Rectal smooth muscle tissue (tissue), 1 donor: ENCODE measurements around the gene TYK2.
A peak's percentile ranks its signal among the peaks of the same experiment; 100 is the strongest.
"Not testable (repeated sequence)": the region's sequence is repeated elsewhere in the genome, so short reads cannot be mapped to it uniquely, and the experiment has no call there.

Source experiments
- H3K27ac ChIP-seq: one replicate; pipeline ENCODE4 v1.7.0; 2013; ENCODE audit warnings: low read depth, low read length, inconsistent platforms
- H3K27me3 ChIP-seq: one replicate; pipeline ENCODE4 v1.7.0; 2013; ENCODE audit warnings: low read length; ENCODE audit not compliant: control insufficient read depth, insufficient read depth
- H3K36me3 ChIP-seq: one replicate; pipeline ENCODE4 v1.7.0; 2013; ENCODE audit warnings: low read length; ENCODE audit not compliant: control insufficient read depth, insufficient read depth
- H3K4me1 ChIP-seq: one replicate; pipeline ENCODE4 v1.7.0; 2013; ENCODE audit warnings: low read length; ENCODE audit not compliant: control insufficient read depth, insufficient read depth
- H3K4me3 ChIP-seq: one replicate; pipeline ENCODE4 v1.7.0; 2013; ENCODE audit warnings: low read length
- H3K9ac ChIP-seq: one replicate; pipeline ENCODE4 v1.7.0; 2013; ENCODE audit warnings: low read length

TYK2 gene

DNA sequence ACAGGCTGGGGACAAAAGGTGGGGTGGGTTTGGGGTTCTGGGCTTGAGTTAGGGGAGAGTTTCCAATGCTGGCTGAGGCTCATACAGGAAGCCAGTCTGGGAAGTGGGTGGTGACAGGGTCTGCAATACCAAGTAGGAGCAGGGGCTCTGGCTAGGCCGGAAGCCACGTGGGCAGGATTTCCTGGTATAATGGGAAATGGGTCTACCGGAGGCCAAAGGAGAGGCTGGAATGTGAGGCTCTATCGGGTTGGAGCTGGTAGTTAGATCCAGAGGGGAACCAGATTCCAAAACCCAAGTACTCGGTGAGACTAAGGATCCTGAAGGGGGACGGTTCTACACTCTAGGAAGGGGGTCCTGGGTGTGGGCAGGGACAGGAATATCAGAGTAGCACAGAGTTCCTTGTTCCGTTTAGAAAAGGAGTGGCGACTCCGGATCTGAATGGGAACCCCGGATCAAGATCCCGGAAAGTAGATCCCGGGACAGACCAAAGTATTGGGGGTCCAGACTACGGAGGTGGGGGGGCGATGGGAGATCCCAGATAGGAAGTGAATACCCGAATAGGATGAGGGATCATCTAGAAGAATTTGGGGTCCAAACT lies 22.2 kb upstream of the TYK2 start:
- Histone ChIP-seq H3K27me3 (peaks cover 3% of the 10 kb centered on the region), H3K9ac (peak overlapping the region; percentile 85), H3K36me3 (no peaks in the 10 kb centered on the region), H3K27ac (no peak overlapping the region), H3K4me1 (peaks cover 9% of the 10 kb centered on the region), H3K4me3 (peak overlapping the region; percentile 93)

DNA sequence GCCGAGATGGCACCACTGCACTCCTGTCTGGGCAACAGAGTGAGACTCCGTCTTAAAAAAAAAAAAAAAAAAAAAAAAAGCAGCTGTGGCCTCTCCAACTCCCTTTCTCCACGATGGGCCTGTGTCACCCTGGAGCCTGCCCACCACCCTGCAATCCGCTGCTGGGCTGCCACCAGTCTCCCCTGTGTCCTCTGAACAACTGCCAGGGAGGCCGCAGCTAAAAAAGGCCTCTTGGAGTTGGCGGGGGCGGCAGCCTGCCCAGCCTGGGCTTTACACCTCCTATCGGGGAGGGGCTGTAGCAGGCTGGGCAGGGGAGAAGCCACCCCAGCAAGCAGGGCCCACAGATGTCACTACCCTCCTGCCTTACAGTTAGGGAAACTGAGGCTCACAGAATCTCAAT lies 19.5 kb upstream of the TYK2 start:
- H3K27me3 ChIP-seq, result peaks cover 3% of the 10 kb centered on the region
- H3K27ac ChIP-seq, result no peak overlapping the region
- H3K36me3 ChIP-seq, result peaks cover 4% of the 10 kb centered on the region
- peaks cover 9% of the 10 kb centered on the region for H3K4me1 ChIP-seq
- H3K4me3 ChIP-seq, result no peak overlapping the region
- no peak overlapping the region for H3K9ac ChIP-seq

DNA sequence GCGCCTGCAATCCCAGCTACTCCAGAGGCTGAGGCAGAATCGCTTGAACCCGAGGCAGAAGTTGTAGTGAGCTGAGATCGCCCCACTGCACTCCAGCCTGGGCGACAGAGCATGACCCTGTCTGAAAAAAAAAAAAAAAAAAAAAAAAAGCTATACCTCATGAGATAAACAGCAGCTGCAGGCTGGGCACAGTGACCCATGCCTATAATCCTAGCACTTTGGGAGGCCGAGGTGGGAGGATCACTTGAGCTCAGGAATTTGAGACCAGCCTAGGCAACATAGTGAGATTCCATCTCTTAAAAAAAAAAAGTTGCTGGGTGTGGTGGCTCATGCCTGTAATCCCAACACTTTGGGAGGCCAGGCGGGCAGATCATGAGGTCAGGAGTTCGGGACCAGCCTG lies 19.0 kb upstream of the TYK2 start:
- not testable (repeated sequence) for H3K27me3 ChIP-seq, H3K36me3 ChIP-seq, H3K27ac ChIP-seq, H3K9ac ChIP-seq, H3K4me3 ChIP-seq, H3K4me1 ChIP-seq

DNA sequence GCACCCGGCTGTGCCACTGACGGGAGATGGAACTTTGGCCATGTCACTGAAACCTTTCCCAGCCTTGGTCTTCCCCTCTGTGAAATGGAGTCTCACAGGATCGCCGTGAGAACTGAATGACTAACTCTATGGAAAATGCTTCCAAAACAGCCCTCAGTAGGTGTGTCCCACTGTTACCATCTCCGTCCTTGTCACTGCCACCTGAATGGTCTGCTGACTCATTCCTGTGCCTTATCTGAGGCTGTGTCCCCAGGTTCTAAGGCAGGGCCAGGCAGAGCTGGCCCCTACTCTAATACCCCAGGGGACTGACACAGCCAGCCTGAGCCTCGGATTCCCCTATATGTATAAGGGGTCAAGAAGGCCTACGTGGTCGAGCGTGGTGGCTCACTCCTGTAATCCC lies 18.4 kb upstream of the TYK2 start:
- H3K27ac ChIP-seq, result no peak overlapping the region
- peaks cover 5% of the 10 kb centered on the region for H3K4me1 ChIP-seq
- H3K4me3 ChIP-seq, result no peak overlapping the region
- H3K36me3 ChIP-seq, result peaks cover 6% of the 10 kb centered on the region
- H3K9ac ChIP-seq, result no peak overlapping the region
- H3K27me3 ChIP-seq, result no peaks in the 10 kb centered on the region

DNA sequence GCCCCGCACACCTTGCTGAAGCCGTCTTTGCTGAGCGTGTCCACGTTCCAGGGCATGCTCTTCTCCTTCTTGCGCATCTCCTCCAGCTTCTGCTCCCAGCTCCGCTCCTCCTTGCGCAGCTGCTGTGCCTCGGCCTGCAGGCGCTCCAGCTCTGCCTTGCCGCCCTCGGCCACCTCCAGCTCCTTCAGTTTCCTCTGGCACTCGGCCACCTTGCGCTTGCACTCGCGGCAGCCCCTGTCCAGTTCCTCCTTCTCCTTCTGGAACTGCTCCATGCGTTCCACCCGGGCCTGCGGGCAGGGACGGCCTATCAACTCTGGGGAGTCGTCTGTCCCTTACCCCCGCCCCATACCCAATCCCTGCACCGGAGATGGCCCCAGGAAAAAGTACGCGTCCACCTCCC lies 15.5 kb upstream of the TYK2 start:
- Histone ChIP-seq H3K4me1 (no peaks in the 10 kb centered on the region), H3K36me3 (peaks cover 20% of the 10 kb centered on the region), H3K27ac (no peak overlapping the region), H3K9ac (no peak overlapping the region), H3K27me3 (no peaks in the 10 kb centered on the region), H3K4me3 (no peak overlapping the region)

DNA sequence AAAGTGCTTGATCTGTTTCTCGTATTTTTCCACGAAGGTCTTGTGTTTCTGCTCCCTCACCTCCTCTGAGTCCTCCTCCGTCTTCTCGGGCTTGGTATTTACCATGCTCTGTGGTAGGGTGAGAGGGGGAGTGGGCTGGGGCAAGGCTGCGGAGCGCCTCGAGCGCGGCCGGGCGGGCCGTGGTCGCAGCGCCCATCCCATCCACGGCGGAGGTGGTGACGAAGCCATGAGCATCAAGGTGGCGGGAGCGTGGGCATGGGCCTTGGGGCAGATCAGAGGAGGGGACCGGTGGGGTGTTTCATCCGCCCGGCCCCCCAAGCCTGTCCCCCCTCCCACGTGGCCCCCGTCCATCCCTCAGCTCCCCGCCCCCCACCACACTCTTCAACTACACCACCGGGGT lies 15.1 kb upstream of the TYK2 start:
- H3K4me3 ChIP-seq, result no peak overlapping the region
- no peaks in the 10 kb centered on the region for H3K4me1 ChIP-seq
- no peaks in the 10 kb centered on the region for H3K27me3 ChIP-seq
- no peak overlapping the region for H3K27ac ChIP-seq
- H3K9ac ChIP-seq, result no peak overlapping the region
- H3K36me3 ChIP-seq, result peaks cover 21% of the 10 kb centered on the region

DNA sequence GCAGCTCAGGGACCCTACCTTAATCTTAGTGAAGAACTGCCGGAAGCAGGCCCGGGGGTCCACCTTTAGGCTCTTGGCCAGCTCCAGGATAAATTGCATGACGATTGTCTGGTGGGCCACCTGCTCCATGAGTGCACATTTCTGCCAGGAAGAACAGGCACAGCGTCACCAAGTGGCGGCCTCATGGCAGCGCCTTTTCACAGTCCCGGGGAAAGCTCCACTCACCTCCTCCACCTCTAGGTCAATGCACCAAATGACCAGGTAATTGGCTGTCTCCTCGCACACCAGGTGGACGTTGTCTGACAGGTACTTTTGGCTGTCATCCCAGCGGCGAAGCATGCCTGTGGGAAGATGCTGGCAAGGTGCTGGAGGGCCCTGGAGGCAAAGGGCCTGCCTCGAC lies 14.6 kb upstream of the TYK2 start:
- Histone ChIP-seq H3K4me1 (no peaks in the 10 kb centered on the region), H3K27me3 (no peaks in the 10 kb centered on the region), H3K27ac (no peak overlapping the region), H3K36me3 (peaks cover 21% of the 10 kb centered on the region), H3K9ac (no peak overlapping the region), H3K4me3 (no peak overlapping the region)

DNA sequence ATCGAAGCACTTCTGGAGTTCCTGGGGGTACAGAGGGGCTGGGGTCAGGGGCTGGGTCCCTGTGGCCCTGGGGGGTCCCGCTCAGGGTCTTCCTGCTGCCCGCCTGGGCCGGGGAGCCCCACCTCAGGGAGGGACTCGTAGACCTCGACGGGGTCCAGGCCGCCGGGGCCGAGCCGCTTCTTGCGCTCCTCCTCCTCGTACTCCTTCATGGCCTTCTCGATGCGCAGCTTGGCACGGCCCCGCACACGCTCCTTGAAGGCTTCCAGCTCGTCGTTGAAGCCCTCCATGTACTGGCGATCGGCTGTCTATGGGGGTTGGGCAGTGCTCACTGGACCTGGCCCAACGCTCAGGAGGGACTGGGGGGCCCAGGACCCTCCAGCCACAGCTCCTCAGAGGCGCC lies 12.8 kb upstream of the TYK2 start:
- Histone ChIP-seq H3K4me3 (no peak overlapping the region), H3K27me3 (no peaks in the 10 kb centered on the region), H3K36me3 (peaks cover 21% of the 10 kb centered on the region), H3K27ac (no peak overlapping the region), H3K9ac (no peak overlapping the region), H3K4me1 (no peaks in the 10 kb centered on the region)

DNA sequence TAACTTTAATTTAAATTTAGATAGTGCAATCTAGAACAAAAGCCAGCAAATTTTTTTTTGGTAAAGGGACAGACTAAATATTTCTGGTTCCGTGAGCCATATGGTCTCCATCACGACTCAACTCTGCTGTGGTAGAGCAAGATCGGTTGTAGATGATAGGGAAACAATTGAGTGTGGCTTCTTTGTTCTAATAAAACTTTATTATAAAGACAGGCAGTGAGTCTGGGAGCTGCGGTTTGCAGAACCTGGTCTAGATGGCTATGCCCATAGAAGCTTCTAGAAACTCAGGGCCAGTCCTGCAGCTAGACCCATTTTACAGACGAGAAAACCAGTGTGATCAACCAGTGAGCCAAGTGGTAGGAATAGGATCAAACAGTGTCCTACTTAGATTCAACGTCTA lies 11.7 kb upstream of the TYK2 start:
- Histone ChIP-seq H3K27me3 (no peaks in the 10 kb centered on the region), H3K27ac (no peak overlapping the region), H3K9ac (no peak overlapping the region), H3K36me3 (peaks cover 21% of the 10 kb centered on the region), H3K4me1 (no peaks in the 10 kb centered on the region), H3K4me3 (no peak overlapping the region)

DNA sequence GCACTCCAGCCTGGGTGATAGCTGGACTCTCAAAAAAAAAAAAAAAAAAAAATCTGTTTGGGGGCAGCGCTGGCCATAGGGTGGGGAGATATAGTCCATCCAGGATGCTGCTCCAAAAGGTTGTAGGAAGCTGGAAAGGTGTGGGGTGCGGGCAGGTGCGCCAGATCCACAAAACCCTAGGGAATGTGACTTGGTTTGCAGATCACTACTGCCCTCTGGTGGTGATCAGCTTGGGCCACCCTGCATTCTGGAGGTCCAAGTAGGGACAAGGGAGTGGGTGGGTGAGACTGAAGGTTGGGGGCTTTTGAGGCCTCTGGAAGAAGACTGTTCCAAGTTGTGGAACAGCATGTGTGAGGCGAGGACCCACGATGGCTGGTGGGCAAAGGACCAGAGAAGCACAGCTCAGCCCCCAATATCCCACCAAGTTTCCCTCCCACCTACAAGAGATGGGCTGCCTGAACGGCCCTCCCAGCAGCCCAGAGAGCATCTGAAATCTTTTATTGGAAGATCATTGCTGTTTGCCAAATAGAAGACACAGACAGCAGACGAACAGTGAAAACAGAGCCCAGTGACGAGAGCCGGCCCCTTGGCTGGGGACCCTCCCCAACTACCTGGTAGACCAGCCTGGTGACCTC lies 10.4 kb upstream of the TYK2 start:
- H3K9ac ChIP-seq, result no peak overlapping the region
- H3K36me3 ChIP-seq, result peaks cover 21% of the 10 kb centered on the region
- H3K27me3 ChIP-seq, result no peaks in the 10 kb centered on the region
- no peak overlapping the region for H3K27ac ChIP-seq
- H3K4me1 ChIP-seq, result no peaks in the 10 kb centered on the region
- no peak overlapping the region for H3K4me3 ChIP-seq

DNA sequence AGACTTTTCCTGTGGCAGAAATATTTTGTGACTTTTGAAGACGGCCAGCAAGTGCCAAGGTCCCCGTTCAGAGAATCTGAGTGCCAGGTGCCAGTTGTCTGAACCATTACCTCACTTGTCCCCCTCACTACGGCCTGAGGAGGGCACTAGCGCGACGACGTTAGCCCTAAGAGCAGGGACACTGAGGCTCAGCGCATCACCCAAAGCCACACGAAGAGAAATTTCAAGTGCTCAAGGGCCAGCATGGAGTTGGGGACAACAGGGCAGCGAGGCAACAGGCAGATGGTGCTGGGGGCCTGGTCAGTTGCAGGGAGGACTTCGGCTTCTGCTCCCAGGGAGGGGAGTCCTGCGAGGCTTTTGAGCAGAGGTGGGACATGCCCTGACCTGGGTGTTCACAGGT lies 9.5 kb upstream of the TYK2 start:
- no peak overlapping the region for H3K4me3 ChIP-seq
- H3K4me1 ChIP-seq, result no peaks in the 10 kb centered on the region
- no peak overlapping the region for H3K9ac ChIP-seq
- no peak overlapping the region for H3K27ac ChIP-seq
- peaks cover 17% of the 10 kb centered on the region for H3K36me3 ChIP-seq
- H3K27me3 ChIP-seq, result no peaks in the 10 kb centered on the region

DNA sequence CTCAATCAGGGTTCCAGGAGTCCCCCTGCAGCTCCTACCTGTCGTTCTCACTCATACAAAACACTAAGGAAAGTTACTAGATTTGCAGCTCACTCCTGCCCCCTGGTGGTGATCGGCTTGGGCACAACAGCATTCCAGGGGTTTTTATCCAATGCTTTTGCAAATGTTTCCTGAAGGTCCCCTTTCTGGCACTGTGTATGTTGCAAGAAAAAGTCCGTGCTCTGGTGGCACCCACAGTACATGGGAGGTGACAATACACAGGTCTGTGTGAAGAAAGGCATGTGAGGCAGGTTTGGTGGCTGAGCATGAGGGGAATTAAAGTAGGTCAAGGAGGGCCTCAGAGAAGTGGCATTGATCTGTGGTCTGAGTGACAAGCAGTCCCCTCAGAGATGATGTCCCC lies 8.6 kb upstream of the TYK2 start:
- peaks cover 14% of the 10 kb centered on the region for H3K36me3 ChIP-seq
- H3K4me3 ChIP-seq, result no peak overlapping the region
- H3K27me3 ChIP-seq, result no peaks in the 10 kb centered on the region
- no peak overlapping the region for H3K9ac ChIP-seq
- no peaks in the 10 kb centered on the region for H3K4me1 ChIP-seq
- no peak overlapping the region for H3K27ac ChIP-seq

DNA sequence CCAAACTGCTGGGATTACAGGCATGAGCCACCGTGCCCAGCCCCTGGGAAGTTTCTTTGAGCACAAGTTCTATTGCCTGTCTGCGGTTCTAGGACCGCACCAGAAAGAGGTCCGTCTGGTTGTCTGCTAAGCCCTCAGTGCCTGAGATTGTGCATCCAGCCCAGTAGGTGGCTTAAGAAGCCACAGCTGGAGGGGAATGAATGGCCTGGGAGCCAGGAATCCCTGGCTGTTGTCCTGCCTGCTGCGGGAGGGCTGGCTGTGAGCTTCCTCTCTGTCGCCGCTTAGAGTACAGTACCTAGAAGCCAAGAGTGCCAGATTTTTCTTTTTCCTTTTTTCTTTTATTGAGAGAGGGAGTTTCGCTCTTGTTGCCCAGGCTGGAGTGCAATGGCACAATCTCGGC lies 4.2 kb upstream of the TYK2 start:
- H3K9ac ChIP-seq, result no peak overlapping the region
- H3K4me3 ChIP-seq, result no peak overlapping the region
- no peak overlapping the region for H3K27ac ChIP-seq
- no peaks in the 10 kb centered on the region for H3K27me3 ChIP-seq
- H3K4me1 ChIP-seq, result peaks cover 2% of the 10 kb centered on the region
- H3K36me3 ChIP-seq, result no peaks in the 10 kb centered on the region
